Renal pelvis (tissue), 12 donors: ENCODE measurements around the gene CES5A. TPM values are rescaled to one million over a fixed set of nuclear protein-coding genes. Genes with fewer than 3 reads are reported as not detected.
A peak's percentile ranks its signal among the peaks of the same experiment; 100 is the strongest.

Source experiments
- DNase-seq: peaks from one replicate; pipeline ENCODE4 v3.0.0-alpha.2; 2013
- long read RNA-seq, 16 experiments: transcript quantifications; one replicate each; lab custom pipeline, GENCODE V29; 2026
- polyA plus RNA-seq, 3 donors: library from polyadenylated mRNA; unstranded; fragments of 120-200 nt; gene quantifications; one replicate each; pipeline ENCODE4 v1.2.1, GENCODE V29; 2013; ENCODE audit not compliant: insufficient read length in 3 of 3

Gene CES5A, protein sequence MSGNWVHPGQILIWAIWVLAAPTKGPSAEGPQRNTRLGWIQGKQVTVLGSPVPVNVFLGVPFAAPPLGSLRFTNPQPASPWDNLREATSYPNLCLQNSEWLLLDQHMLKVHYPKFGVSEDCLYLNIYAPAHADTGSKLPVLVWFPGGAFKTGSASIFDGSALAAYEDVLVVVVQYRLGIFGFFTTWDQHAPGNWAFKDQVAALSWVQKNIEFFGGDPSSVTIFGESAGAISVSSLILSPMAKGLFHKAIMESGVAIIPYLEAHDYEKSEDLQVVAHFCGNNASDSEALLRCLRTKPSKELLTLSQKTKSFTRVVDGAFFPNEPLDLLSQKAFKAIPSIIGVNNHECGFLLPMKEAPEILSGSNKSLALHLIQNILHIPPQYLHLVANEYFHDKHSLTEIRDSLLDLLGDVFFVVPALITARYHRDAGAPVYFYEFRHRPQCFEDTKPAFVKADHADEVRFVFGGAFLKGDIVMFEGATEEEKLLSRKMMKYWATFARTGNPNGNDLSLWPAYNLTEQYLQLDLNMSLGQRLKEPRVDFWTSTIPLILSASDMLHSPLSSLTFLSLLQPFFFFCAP
- polyA plus RNA-seq: under 1 TPM; 0.11 to 0.15 (median 0.13) TPM
- long read RNA-seq, donor 1: 0 reads
- long read RNA-seq, donor 2: 0 reads
- long read RNA-seq, donor 3: 0 reads
- long read RNA-seq, donor 4: 0 reads
- long read RNA-seq, donor 5: 0 reads
- long read RNA-seq, donor 6: 0 reads
- long read RNA-seq, donor 7: 0 reads
- long read RNA-seq, donor 8: 0 reads
- long read RNA-seq, donor 9: 0 reads
- long read RNA-seq, donor 10: 0 reads
- long read RNA-seq, donor 11: 0 reads
- long read RNA-seq, donor 12: 0 reads
- long read RNA-seq, donor 13: 0 reads
- long read RNA-seq, donor 14: 0 reads
- long read RNA-seq, donor 15: 0 reads
- long read RNA-seq, donor 16: 0 reads

DNA sequence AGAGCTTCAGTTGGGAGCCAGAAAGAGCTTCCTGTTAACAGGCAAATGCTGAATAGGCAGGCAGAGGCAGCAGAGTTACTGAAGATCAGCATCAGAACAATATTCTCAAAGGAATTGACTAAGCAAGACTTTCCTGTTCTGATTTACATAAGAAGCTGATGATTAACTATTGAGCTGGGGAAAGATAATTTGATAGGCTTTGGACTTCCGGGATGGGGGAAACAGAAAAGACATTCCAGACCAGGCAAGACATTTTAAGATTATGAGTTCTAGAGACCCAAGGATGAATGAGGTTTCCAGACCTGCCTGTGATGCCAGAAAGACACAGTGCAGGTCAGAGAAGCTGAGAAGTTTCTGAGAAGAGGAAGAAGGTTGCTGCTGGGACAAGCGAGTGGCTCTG is at the start of gene CES5A:
TSS of gene CES5A (minus strand) at position 101 of the 400 bp plus-strand sequence. CDS start 152 bp downstream, outside the sequence.
- DNase-seq: no peak

DNA sequence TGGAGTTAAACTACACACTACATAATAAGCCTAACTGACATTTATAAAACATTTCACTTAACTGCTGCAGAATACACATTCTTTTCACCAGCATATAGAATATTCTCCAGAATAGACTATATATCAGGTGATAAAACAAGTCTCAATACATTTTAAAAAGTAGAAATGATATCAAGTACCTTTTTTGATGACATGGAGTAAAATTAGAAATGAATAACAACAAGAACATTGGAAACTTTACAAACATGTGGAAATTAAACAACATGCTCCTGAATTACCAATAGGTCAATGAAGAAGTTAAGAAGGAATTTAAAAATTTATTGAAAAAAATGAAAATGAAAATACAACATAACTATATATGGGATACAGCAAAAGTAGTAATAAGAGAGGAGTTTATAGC is 47.5 kb upstream of the CES5A start:
- no peak for DNase-seq

DNA sequence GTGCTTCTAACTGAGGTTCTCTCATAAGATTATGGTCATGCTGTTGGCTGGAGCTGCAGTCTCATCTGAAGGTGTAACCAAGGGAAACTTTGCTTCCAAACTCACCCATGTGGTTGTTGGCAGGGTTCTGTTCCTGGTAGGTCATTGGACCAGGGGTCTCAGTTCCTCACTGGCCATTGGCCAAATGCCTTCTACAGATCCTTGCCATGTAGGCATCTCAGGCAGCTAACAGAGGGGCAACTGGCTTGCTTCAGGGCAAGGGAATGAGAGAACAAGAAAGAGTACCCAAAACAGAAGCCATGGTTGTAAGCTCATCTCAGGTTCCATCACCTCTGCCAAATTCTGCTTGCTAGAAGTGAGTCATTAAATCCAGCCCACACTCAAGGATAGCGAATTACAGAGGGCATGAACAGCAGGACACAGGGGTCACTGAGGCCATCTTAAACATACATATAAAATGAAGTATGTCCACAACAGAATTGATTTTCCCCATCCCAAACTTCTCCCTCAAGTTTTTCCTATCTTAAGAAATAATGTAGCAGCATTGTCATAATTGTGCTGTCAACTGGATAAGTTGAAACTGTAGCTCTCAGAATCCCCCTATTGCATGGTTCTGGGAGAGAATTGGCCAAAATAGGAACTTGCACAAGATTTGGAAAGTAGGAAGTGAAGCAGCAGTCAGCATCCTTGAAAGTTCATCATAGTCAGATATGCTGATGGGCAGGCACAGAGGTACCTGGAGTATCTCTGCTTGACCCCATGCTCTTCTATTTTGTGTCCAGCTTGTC is 42.4 kb upstream of the CES5A start:
- no peak for DNase-seq

DNA sequence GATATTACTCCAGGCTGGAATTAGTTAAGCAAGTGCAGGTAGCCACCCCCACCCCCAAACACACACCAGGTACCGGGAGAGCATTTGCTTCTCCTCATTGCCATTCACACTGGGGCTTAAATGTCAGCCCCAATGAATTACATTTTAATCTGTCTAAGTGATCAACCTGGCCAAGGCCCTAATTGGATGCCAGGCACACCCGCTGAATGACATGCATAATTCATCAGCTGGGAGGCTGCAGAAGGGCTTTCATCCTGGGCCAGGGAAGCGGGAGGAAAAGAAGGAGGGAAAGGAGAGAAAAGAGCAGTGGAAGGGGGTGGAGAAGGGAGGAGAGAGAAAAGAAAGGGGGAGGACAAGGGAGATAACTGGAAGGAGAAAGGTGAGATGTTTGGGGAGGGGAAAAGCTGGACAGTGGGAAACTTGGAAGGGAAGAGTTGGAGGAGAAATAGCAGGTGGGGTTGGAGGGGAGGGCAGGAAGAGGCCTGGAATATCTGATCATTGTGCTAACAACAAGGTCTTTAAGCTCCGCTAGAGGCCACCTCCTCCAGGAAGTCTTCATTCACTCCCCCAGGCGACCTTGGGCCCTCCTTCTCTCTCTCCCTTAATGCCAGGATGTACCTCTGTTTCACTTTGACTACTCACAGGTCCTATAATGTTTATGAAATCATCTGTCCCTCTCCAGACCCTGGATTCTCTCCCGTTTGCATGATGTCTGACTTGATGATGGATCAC is 40.1 kb upstream of the CES5A start:
- peak; percentile 15 for DNase-seq

DNA sequence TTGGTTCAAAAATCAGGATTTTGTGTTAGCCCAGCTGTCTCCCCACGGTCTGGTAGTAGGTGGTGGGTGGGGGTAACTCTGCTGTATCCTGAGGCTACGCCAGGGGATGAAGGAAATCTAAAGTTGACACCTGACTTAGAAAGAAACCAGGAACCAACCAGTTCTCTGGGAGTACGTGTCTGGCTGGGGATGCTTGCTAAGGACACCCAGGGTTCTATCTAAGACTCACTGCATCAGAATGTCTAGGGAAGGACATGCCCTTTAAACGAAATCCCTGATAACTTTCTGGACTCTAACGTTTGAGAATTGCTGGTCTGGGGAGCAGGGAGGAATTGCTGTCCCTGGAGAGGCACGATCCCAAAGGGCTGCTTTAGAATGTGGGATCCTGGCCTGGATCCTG is 39.2 kb upstream of the CES5A start:
- no peak for DNase-seq

DNA sequence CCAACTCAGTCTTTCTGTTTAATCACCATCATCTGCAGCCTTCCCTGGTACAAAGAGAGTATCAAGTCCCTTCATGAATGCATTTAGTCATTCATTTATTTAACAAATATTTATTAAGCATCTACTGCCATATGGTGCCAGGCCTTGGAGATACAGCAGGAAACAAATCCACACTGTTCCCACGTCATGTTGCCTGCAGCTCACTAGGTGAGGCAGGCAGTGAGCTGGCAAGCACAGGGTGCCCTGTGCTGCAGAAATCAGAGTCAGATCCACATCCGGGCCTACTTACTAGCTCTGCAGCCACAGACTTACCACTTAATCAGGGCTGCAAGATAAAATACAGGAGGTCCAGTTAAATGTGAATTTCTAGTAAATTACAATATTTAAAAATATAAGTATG is 38.5 kb upstream of the CES5A start:
- DNase-seq: no peak

DNA sequence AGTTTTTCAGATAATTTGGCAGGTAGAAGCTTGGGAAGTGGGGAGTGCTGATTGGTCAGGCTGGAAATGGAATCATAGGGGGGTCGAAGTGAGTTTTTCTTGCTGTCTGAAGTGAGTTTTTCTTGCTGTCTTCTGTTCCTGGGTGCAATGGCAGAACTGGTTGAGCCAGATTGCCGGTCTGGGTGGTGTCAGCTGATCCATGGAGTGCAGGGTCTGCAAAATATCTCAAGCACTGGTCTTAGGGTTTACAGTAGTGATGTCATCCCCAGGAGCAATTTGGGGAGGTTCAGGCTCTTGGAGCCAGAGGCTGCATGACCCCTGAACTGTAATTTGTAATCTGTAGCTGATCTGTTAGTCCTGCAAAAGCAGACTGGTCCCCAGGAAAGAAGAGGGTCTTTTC is 37.9 kb upstream of the CES5A start:
- peak; percentile 7 for DNase-seq

DNA sequence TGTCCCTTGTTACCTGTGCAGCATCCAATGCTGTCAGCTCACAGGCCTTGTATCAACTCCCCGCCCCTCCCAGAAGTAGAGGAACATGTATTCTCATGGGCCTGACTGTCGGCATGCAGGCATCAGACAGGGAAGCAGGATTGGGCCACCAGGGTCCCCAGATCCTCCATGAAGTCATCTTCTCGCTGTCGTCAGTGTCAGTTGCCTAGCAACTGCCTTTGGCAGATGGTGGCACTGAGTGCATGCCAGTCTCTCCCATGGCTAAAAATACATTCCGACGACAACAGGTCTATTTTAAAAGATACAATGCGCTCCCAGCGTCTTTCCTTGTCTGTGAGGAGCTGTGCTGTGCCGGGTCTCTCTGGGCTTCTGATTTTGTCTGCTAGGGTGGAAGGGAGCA is 36.8 kb upstream of the CES5A start:
- no peak for DNase-seq

DNA sequence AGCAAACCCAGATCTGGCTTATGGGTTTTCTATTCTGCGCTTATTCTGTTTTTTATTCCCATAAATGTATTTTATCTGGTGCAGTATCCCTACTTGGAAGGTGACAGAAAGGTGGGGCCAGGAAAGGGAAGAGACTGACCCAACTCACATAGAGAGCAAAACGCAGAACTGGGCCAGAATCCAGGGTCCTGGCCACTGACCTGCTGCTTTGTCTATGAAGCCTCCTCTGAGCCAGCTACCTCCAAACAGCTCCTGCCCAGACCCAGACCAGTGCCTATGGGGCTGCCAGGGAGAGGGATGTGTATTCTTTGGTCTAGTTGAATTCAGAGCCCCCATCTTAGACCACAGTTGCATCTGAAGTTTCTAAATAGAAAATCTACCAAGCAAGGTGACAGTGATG is 36.4 kb upstream of the CES5A start:
- DNase-seq: no peak

DNA sequence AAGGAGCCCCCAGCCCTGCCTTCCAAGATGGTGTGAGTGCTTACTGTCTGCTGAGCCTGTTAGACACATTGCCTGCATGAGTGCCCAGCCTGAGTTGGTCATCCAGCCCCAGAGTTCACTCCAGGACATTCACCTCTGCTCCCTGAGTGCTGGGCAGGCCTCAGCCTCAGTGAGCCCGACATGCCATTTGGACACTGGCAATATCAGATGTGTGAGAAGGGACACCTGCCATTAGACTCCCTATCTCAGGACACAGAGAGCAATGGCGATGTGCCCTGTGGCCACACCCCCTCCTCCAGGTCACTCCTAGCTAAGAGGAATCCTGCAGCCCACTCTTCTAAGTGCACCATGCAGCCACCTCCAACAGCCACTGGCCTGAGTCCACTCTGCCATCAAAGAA is 34.7 kb upstream of the CES5A start:
- DNase-seq: no peak

DNA sequence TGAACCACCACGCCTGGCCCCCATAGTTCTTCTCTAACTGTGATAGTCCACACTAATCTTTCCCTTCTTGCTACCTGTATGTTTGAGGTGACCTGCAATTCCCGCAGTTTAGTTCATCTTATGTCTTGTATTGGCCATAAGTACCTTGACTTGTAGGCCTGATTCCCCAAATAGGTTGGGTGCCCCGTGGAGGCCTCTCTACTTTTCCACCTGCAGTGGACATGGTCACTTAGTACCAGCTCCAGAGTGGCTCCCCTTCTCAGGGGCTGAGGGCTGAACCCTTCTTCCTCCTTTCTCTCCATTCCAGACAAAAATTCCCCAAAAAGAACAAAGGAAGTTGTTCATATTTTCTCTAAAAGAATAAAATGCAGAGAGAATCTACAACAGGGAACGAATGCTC is 33.5 kb upstream of the CES5A start:
- DNase-seq: no peak

DNA sequence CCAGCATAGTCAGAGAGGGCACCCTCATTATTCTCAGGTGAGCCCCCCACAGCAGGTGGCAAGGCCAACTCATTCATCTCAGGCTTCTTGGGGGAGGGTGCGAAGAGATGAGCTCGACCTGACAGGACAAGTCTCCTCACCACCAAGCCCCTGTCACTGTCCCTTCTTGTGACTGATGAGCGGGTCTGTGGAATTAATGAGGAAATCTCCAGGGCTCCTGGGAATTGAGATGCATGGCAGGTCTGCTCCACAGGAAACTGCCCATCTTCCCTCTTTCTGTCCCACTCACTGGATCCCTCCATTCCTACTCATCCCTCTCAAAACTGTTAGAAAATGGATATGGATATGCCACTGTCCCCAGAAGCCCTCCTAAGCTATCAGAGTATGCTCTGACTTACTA is 32.5 kb upstream of the CES5A start:
- DNase-seq: no peak

DNA sequence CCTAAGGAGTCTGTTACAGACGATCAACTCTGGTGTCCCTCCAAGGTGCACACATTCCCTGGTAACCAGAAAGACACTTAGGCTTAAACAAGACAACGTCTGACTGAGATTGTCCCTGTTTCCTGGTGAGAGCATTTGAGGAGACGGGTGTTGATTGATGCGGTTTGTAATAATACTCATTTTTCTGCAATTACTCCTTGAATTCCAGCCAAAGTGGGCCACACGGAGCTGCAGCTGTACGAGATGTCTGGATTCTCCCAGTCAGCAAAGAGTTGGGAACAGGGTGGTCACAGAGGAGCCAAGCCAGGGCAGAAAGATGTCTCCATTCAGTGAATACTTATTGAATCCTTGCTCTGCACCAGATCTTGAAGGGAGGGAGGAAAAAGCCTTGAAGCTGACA is 30.9 kb upstream of the CES5A start:
- DNase-seq: no peak

DNA sequence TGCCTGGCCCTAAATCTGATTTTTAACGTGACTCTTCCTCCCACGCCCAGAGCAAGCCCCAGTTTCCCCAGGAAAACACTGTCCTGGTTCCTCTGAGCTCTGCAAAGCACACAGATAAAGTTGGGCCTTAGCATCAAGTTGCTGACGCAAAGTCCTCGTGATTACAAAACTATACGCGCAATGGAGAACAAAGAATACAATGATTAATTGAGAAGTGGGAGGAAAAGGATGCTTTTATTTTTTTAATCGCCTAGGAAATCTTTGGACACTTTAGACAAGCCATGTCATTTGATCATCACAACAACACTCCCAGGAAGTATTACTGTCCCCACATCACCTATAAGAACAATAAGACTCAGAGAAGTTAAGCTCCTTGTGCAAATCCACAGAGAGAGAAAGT is 30.5 kb upstream of the CES5A start:
- no peak for DNase-seq

DNA sequence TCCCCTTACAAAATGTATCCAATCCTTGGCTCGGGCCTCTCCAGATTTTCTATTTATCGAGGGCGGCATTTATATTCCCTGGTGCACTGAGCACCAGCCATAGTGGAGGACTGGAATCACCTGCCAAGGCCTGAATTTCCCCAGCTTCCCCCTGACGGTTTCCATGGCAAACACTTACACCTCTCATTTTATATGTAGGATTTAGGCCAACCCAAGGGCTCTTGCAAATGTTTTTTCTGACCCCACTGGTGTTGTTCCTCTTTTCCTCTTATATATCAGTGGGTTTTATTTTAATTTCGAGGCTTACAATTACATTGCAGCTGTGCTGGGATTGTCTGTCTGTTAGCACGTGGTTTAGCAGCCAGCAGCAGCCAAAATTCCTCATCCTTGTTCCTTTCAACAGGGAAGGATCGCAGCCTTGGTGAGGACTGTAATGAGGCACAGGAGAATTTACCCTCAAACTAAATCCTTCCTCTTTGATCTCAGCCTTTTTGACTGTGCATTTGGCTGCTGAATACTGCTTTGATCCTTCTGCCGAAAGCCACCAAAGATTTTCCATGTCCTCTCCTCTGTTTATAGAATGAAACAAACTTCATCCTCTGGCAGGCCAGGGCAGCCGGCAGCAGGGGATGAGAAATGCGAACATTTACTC is 26.5 kb upstream of the CES5A start:
- DNase-seq: no peak

DNA sequence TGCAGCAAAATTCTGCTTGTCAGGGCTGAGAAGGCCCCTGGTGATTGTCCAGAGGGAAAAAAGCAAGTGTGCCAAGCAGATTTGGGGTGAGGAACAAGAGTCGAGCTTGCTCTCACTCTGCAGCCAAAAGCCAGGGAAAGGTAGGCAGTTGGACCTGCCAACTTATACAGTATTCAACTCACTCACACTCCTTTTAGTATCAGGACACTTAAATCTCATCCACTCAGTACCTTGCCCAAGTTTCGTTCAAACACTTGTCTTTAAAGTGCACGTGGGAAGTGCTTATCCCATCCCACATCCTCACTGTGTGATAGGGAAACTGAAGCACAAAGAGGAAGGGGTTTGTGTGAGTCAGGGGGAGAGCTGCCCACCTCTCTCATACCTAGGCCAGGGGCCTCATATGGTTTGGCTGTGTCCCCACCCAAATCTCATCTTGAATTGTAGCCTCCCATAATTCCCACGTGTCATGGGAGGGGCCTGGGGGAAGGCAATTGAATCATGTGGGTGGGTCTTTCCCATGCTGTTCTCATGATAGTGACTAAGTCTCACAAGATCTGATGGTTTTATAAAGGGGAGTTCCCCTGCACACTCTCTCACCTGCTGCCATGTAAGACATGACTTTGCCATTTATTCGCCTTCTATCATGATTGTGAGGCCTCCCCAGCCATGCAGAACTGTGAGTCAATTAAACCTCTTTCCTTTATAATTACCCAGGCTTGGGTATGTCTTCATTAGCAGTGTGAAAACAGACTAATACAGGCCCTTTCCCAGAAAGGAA is 25.6 kb upstream of the CES5A start:
- no peak for DNase-seq

DNA sequence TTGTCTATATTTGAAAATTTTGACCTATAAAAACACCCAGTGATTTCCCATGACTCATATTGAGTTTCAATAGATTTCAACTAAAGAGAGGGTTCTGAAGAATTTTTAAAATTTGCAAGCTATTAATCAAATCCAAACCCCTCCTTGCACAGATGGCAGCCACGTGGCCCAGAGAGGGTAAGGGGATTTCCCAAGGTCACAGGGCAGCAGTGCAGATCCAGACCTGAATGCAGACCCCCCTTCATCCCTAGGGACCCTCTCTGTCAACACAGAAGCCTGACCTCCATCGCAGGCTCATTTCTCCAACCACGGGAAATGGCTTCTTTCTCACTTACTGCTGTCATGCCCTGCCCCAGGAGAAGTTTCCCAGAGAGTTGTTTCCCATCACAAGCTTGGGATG is 24.7 kb upstream of the CES5A start:
- DNase-seq: no peak

DNA sequence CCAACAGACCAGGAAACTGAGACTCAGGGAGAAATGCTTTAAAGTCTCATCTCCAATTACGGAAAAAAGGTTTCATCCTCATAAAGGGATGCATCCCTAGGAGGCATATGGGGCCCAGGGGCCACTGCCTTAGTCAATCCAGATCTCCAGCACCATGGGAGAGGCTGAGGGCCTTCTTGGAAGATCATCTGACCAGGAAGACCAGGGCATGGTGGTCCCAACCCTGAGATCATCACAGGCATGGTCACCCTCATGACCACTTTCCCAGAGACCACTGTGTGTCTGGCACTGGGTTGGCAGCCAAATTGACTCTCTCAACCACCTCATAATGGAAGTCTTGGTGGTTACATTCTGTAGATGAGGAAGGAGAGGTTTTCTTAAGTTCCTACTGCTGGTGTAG is 23.4 kb upstream of the CES5A start:
- DNase-seq: no peak

DNA sequence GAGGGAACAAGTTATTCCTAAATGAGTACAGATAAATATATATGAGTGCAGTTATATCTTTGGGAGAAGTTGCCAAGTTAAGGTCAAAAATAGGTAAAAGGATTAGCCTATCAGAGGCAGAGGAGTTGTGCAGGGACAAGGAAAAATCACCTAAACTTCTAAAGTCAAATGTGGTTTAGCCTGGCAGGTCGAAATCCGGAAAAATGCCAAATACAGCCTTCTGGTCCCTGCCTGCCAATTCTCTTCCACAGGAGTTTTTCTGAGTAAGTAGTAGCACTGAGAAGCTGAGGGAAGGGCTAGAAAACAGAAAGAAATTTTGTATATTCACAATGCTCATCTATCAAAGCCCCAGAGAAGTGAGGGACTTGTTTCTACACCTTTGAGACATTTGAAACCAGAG is 17.6 kb upstream of the CES5A start:
- DNase-seq: no peak

DNA sequence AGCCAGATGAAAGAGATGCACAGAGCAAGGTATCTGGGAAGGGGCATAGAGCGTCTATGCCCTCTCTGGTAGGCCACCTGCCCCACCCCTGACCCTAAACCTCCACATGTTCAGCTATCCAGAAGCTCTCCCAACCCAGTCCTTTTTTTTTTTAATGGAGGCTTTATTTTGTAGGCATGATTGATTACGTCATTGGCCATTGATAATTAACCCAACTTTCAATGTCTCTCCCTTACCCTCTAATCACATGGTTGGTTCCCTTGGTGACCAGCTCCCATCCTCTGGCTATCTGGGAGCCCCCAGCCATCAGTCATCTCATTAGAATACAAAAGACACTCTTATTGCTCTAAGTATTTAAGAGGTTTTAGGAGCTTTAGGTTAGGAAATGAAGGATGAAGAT is 14.3 kb upstream of the CES5A start:
- DNase-seq: no peak
